Measurements from ENCODE around the gene PLEKHH2. TPM values are rescaled to one million over a fixed set of nuclear protein-coding genes. Genes with fewer than 3 reads are reported as not detected.

The PLEKHH2 gene
- total and polyA plus RNA-seq, 5 donors: 3.2 to 5.9 (median 3.9) TPM

DNA sequence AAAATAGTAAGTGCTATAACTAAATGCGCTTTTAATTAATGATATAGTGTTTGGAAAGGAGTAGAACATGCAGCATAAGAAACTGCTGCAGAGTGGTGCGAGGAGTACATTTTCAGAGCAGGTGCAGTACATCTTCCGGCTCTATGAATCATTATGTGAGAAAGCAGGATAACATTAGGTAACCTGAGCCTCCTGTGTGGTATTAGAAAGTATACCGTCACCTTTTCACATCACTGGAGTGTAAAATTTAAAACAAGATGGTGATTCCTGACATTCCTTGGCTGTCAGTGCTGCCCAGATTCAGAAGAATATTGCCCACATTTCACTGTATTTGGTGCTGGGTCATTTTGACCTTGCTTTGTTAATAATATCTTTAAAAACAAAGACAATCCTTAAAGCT is 128.9 kb downstream of the PLEKHH2 start:
- Histone ChIP-seq H3K27ac (ENCODE audit: low read length) (no peak overlapping the region), H3K4me1 (ENCODE audit: control insufficient read depth, insufficient read depth, low read length) (no peaks in the 10 kb centered on the region), H3K4me3 (ENCODE audit: low read length) (no peak overlapping the region), H3K27me3 (ENCODE audit: control insufficient read depth, insufficient read depth) (no peaks in the 10 kb centered on the region), H3K9me3 (ENCODE audit: control insufficient read depth, low read length) (no peaks in the 10 kb centered on the region)
- intact Hi-C loops (cut with DNase I): no loop called here
- DNase-seq: no peak
- no peak for ATAC-seq
- WGBS: 93% methylated on average over 4 of the region's 4 CpGs

DNA sequence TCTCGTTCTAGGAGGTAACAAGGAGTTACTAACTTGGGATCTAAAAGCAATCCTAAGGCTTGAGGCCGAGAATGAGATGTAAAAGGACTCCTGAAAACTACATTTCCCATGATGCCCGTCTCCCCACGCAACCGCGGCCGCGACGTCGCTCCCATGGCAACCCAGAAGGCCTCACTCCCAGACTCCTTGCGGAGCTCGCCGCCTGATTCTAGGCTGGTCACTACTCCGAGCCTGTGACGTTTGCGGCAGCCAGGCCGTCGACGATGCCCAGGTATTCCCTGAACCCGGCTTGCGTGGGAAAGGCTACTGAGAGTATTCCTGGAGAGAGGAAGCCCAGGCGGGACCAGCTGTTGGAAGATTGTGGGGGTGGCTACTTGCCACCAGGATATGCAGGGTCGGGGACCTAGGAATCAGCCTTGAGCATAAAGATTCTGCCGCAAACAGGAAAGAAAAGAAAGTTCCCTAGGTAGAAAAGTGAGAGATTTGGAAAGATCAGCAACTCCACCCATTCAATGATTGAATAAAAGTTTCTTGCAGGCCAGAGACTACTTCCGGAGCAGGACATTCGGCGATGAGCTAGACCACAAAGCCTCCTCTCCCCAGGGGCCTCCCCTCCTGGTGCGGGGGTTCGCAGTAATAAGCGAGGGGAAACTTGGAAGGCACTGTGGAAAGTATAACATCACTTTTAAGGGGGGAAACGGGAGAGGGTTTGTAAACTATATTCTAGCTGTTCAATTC is 137.0 kb downstream of the PLEKHH2 start, which contains the start of gene DYNC2LI1:
Gene DYNC2LI1 (plus strand): TSS at position 164 of the 738 bp plus-strand sequence. CDS start 100 bp downstream, at position 264.
- intact Hi-C loops (cut with DNase I): loop anchor here in 2 of 4 donors (10.0 kb wide), 1 partner anchor 159 kb away; no protein-coding TSS in a partner anchor
- H3K4me3 ChIP-seq (ENCODE audit: low read length): peak within 1 kb of the TSS; percentile 99
- peaks cover 4% of the 10 kb centered on the region for H3K4me1 ChIP-seq (ENCODE audit: control insufficient read depth, insufficient read depth, low read length)
- no peaks in the 10 kb centered on the region for H3K9me3 ChIP-seq (ENCODE audit: control insufficient read depth, low read length)
- peak within 1 kb of the TSS; percentile 94 for H3K27ac ChIP-seq (ENCODE audit: low read length)
- DNase-seq (peak; percentile 83 to 96 (median 95)), ATAC-seq (peak; percentile 99)
- no peaks in the 10 kb centered on the region for H3K27me3 ChIP-seq (ENCODE audit: control insufficient read depth, insufficient read depth)
- under 1% methylated on average over 31 of the region's 31 CpGs for whole genome bisulfite sequencing

DNA sequence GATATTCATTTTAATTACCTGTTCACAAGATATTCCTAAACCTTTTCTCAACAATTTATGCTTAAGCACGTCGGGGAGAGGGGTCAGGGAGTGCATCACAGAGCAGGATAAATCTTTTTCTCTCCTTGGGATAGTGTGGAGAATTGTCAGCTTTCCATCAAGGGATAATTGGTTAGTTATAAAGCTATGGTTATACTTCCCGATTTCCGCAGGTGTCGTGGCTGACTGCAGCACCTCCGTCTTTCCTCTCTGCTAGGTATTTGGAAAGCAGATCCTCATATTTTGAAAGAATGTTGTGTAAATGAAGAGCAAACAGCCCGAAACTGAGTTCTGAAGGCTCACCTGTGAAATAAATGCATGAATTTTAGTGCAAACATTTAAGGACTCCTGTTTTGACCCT is 137.6 kb downstream of the PLEKHH2 start:
- Histone ChIP-seq H3K27me3 (ENCODE audit: control insufficient read depth, insufficient read depth) (no peaks in the 10 kb centered on the region), H3K9me3 (ENCODE audit: control insufficient read depth, low read length) (no peaks in the 10 kb centered on the region), H3K4me3 (ENCODE audit: low read length) (peak overlapping the region; percentile 99), H3K4me1 (ENCODE audit: control insufficient read depth, insufficient read depth, low read length) (peaks cover 4% of the 10 kb centered on the region), H3K27ac (ENCODE audit: low read length) (no peak overlapping the region)
- WGBS: 35% methylated on average over 7 of the region's 7 CpGs
- intact Hi-C loops (cut with DNase I): loop anchor here in 2 of 4 donors (10.0 kb wide), 1 partner anchor 160 kb away; no protein-coding TSS in a partner anchor
- ATAC-seq (no peak), DNase-seq (no peak)

DNA sequence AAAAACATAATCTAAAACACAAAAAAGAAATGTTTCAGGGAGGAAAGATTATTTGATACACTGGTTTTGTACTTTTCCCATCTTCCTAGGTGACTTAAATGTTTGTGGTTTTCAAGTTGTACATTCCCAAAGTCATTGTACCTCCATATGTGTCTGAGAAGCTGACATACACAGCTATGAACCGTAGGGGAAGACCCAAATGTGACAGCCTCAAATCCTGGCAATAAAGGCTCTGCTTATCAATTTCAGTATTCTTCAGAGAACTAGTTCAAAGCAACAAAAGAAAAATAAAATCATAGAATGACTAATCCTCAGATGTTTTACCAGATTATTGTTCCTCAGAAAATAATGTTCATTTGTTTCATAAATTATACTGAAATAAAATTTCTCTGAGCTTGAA is 139.3 kb downstream of the PLEKHH2 start:
- Histone ChIP-seq H3K4me3 (ENCODE audit: low read length) (no peak overlapping the region), H3K27me3 (ENCODE audit: control insufficient read depth, insufficient read depth) (no peaks in the 10 kb centered on the region), H3K27ac (ENCODE audit: low read length) (no peak overlapping the region), H3K4me1 (ENCODE audit: control insufficient read depth, insufficient read depth, low read length) (peaks cover 4% of the 10 kb centered on the region), H3K9me3 (ENCODE audit: control insufficient read depth, low read length) (no peaks in the 10 kb centered on the region)
- DNase-seq (no peak), ATAC-seq (no peak)
- intact Hi-C loops (cut with DNase I): loop anchor here in 2 of 4 donors (10.0 kb wide), 1 partner anchor 162 kb away; no protein-coding TSS in a partner anchor
- WGBS: 59% methylated on average over 1 of the region's 1 CpG

DNA sequence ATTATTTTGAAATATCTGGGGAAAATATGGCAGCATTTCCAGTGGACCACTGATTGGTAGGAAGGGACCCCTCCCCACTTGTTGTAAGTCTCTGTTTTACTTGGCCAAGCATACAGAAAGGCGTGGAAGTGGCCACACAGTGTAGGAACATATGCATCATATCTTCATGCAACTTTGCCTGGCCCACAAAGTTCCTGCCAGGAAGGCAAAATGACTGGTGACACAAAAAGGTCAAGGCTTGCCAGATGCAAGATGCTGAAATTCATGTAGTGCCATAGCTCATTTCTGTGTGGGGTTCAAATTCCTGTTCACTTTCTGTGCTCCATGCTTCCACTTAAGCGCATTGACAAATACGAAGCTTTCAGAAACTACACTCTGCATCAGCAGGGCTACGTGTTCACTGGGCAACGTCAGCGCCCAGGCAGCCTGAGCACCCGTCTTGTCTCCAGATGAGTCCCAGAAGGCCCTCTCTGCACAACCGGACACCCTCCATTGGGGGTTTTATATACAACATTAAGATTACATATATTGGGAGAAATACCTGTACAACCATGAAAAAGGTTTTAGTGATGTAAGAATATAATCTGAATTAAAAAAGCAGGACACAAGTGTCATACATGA is 140.4 kb downstream of the PLEKHH2 start:
- no peak overlapping the region for H3K27ac ChIP-seq (ENCODE audit: low read length)
- no peaks in the 10 kb centered on the region for H3K27me3 ChIP-seq (ENCODE audit: control insufficient read depth, insufficient read depth)
- intact Hi-C loops (cut with DNase I): loop anchor here in 2 of 4 donors (10.0 kb wide), 1 partner anchor 163 kb away; no protein-coding TSS in a partner anchor
- no peaks in the 10 kb centered on the region for H3K9me3 ChIP-seq (ENCODE audit: control insufficient read depth, low read length)
- no peak for ATAC-seq
- H3K4me3 ChIP-seq (ENCODE audit: low read length): no peak overlapping the region
- H3K4me1 ChIP-seq (ENCODE audit: control insufficient read depth, insufficient read depth, low read length): no peaks in the 10 kb centered on the region
- 93% methylated on average over 8 of the region's 8 CpGs for WGBS
- DNase-seq: no peak

DNA sequence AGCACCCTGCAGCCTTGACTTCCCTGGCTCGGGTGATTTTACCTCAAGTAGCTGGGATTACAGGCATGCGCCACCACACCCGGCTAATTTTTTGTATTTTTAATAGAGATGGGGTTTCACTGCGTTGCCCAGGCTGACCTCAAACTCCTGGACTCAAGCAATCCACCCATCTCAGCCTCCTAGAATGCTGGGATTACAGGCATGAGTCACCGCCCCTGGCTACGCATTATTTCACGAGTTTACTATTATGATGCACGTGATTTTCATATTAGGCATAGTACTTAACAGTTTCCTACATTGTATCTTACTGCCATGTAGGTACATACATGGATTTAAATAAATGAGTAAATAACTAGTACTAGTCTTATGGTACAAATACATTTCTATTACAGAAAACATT is 141.2 kb downstream of the PLEKHH2 start:
- Histone ChIP-seq H3K27me3 (ENCODE audit: control insufficient read depth, insufficient read depth) (no peaks in the 10 kb centered on the region), H3K27ac (ENCODE audit: low read length) (no peak overlapping the region), H3K9me3 (ENCODE audit: control insufficient read depth, low read length) (no peaks in the 10 kb centered on the region), H3K4me1 (ENCODE audit: control insufficient read depth, insufficient read depth, low read length) (no peaks in the 10 kb centered on the region), H3K4me3 (ENCODE audit: low read length) (no peak overlapping the region)
- 96% methylated on average over 8 of the region's 8 CpGs for WGBS
- DNase-seq: no peak
- intact Hi-C loops (cut with DNase I): loop anchor here in 2 of 4 donors (10.0 kb wide), 1 partner anchor 163 kb away; no protein-coding TSS in a partner anchor
- ATAC-seq: no peak

DNA sequence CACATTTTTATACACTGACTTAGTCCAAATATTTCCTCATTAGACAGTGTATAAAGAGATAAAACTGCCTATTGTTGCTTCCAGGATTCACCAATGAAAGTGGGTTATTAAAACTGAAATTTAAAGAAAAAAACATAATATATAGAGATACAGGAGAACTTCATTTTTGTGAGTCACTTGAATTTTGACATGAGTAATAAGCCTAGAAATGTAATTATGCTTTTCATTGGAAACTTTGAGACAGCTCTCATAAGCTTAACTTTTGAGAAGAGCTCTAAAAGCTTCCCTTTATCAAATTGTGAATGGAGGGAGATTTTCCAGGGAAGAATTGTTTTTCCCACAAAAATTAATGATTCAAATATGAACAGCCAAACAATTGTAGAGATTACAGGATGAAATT is 150.8 kb downstream of the PLEKHH2 start:
- Histone ChIP-seq H3K9me3 (ENCODE audit: control insufficient read depth, low read length) (no peaks in the 10 kb centered on the region), H3K27ac (ENCODE audit: low read length) (no peak overlapping the region), H3K27me3 (ENCODE audit: control insufficient read depth, insufficient read depth) (no peaks in the 10 kb centered on the region), H3K4me1 (ENCODE audit: control insufficient read depth, insufficient read depth, low read length) (no peaks in the 10 kb centered on the region), H3K4me3 (ENCODE audit: low read length) (no peak overlapping the region)
- no peak for ATAC-seq
- intact Hi-C loops (cut with DNase I): no loop called here
- DNase-seq: no peak

DNA sequence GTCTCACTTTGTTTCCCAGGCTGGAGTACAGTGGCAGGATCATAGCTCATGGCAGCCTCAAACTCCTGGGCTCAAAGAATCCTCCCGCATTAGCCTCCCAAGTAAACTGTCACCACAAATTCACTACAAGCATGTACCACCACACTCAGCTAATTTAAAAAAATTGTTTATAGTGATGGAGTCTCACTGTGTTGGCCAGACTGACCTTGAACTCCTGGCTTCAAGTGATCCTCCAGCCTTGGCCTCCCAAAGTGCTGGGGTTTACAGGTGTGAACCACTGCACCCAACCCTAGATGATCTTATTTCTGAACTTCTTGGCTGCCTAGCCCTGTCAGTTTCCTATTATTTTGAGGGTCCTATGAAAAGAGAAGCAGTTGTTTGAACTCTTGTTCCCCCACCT is 151.6 kb downstream of the PLEKHH2 start:
- no peak overlapping the region for H3K27ac ChIP-seq (ENCODE audit: low read length)
- 100% methylated on average over 1 of the region's 1 CpG for WGBS
- ATAC-seq (no peak), DNase-seq (no peak)
- no peak overlapping the region for H3K4me3 ChIP-seq (ENCODE audit: low read length)
- H3K4me1 ChIP-seq (ENCODE audit: control insufficient read depth, insufficient read depth, low read length): no peaks in the 10 kb centered on the region
- intact Hi-C loops (cut with DNase I): no loop called here
- no peaks in the 10 kb centered on the region for H3K9me3 ChIP-seq (ENCODE audit: control insufficient read depth, low read length)
- no peaks in the 10 kb centered on the region for H3K27me3 ChIP-seq (ENCODE audit: control insufficient read depth, insufficient read depth)

DNA sequence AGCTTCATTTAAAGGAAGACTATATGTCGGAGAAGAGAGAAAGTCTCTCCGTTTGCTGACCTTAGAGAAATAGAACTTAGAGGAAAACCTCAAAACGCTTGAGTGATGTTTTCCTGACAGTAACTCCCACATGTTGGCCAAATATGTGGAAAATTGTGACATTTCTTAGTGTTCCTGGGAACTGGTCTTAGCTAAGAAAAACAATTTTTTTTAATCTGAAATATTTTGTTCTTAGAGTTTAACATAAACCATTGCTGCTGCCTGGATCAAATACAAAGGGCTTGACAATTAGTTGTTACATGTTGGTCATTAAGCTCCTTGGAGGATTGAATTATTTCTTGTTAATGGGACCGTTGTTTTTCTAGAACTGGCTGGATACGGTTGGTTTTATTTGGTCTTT is 153.1 kb downstream of the PLEKHH2 start:
- DNase-seq (no peak), ATAC-seq (peak in 1 of 2 donors; percentile 51)
- intact Hi-C loops (cut with DNase I): no loop called here
- 59% methylated on average over 5 of the region's 5 CpGs for WGBS
- no peak overlapping the region for H3K4me3 ChIP-seq (ENCODE audit: low read length)
- H3K27me3 ChIP-seq (ENCODE audit: control insufficient read depth, insufficient read depth): no peaks in the 10 kb centered on the region
- no peaks in the 10 kb centered on the region for H3K9me3 ChIP-seq (ENCODE audit: control insufficient read depth, low read length)
- H3K4me1 ChIP-seq (ENCODE audit: control insufficient read depth, insufficient read depth, low read length): no peaks in the 10 kb centered on the region
- H3K27ac ChIP-seq (ENCODE audit: low read length): no peak overlapping the region

DNA sequence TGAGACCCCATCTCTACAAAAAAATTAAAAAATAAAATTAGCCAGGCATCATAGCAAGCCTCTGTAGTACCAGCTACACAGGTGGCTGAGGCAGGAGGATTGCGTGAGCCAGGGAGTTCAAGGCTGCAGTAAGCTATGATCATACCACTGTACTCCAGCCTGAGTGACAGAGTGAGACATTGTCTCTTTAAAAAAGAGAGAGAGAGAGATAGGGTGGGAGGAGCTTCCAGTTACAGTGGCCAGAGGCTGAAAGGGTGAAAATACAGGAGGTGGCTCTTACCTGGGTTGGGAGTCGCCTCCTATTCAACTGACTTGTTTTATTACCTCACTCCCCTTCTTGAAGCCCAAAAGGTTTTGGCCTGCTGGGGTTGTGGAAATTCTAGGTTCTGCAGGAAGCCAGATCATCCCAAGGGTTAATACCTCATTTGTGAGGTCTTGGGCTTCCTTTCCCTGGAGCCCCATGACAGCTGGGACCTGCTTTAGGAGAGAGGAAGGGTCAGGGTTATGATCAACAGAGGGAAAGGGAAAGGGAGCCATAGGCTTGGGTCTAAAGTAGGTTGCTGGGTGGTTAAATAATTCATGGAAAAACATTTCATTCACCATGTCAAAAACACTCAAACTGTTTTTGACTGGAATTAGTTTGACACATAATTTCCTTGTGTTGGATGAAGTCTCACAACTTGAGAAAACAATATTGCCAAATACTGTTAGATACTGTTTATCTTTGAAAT is 154.1 kb downstream of the PLEKHH2 start:
- Histone ChIP-seq H3K9me3 (ENCODE audit: control insufficient read depth, low read length) (no peaks in the 10 kb centered on the region), H3K4me3 (ENCODE audit: low read length) (no peak overlapping the region), H3K27me3 (ENCODE audit: control insufficient read depth, insufficient read depth) (no peaks in the 10 kb centered on the region), H3K27ac (ENCODE audit: low read length) (no peak overlapping the region), H3K4me1 (ENCODE audit: control insufficient read depth, insufficient read depth, low read length) (no peaks in the 10 kb centered on the region)
- WGBS: 98% methylated on average over 2 of the region's 2 CpGs
- intact Hi-C loops (cut with DNase I): no loop called here
- no peak for DNase-seq
- no peak for ATAC-seq

DNA sequence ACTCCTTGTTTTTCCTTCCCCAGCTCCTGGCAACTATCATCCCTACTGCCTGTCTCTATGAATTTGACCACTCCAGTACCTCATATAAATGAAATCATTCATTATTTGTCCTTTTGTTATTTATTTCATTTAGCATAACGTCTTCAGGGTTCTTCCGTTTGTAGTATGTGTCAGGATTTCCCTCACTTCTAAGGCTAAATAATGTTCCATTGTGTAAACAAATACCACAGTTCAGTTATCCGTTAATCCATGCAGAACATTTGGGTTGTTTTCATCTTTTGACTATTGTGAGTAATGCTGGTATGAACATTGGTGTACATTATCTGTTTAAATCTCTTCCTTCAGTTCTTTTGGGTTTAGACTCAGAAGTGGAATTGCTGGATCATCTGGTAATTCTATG is 155.6 kb downstream of the PLEKHH2 start:
- Histone ChIP-seq H3K4me1 (ENCODE audit: control insufficient read depth, insufficient read depth, low read length) (no peaks in the 10 kb centered on the region), H3K9me3 (ENCODE audit: control insufficient read depth, low read length) (no peaks in the 10 kb centered on the region), H3K27ac (ENCODE audit: low read length) (no peak overlapping the region), H3K27me3 (ENCODE audit: control insufficient read depth, insufficient read depth) (no peaks in the 10 kb centered on the region), H3K4me3 (ENCODE audit: low read length) (no peak overlapping the region)
- DNase-seq (no peak), ATAC-seq (no peak)
- intact Hi-C loops (cut with DNase I): no loop called here
- WGBS: 86% methylated on average over 3 of the region's 3 CpGs
